HUES48 (cell line): Measurements from ENCODE around the gene SLC31A1.
"Not testable (repeated sequence)": the region's sequence is repeated elsewhere in the genome, so short reads cannot be mapped to it uniquely, and the experiment has no call there.

Source experiments
- H3K27ac ChIP-seq: one replicate; pipeline ENCODE4 v1.7.0; 2013; ENCODE audit warnings: low read depth, low read length, inconsistent platforms
- H3K27me3 ChIP-seq: 2 replicates; pipeline ENCODE4 v1.6.1; 2013; ENCODE audit warnings: mild to moderate bottlenecking, low read length; ENCODE audit not compliant: control insufficient read depth, insufficient read depth
- H3K36me3 ChIP-seq: 2 replicates; pipeline ENCODE4 v1.6.1; 2013; ENCODE audit warnings: low read length; ENCODE audit not compliant: control insufficient read depth, insufficient read depth
- H3K4me1 ChIP-seq: 2 replicates; pipeline ENCODE4 v1.6.1; 2013; ENCODE audit warnings: mild to moderate bottlenecking, low read length; ENCODE audit not compliant: control insufficient read depth, insufficient read depth
- H3K4me3 ChIP-seq: 2 replicates; pipeline ENCODE4 v1.5.1; 2013; ENCODE audit warnings: mild to moderate bottlenecking, low read depth, low read length
- H3K9ac ChIP-seq: 2 replicates; pipeline ENCODE4 v1.6.1; 2013; ENCODE audit warnings: mild to moderate bottlenecking, low read depth, low read length, moderate library complexity
- H3K9me3 ChIP-seq: 2 replicates; pipeline ENCODE4 v1.6.1; 2013; ENCODE audit warnings: low read length; ENCODE audit not compliant: control insufficient read depth, insufficient read depth

The SLC31A1 gene

DNA sequence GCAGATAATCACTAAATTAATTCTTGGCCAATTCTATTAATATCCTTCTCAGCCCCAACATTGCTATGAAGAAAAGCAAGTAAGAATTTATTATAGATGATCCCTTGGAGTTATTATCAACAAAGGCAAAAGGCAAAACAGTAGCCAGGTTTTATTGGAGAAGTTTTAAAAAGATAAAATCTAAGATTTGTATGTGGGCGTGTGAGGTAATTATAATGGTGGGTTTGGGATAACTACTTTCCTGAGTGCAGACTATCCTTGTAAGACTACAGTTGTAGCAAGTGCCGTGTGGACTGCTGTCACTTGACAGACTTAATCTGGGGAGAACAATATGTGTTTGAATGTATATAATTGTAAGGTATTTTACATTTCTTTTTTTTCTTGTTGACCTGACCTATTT lies 23.2 kb downstream of the SLC31A1 start:
- H3K36me3 ChIP-seq, result no peaks in the 10 kb centered on the region
- no peak overlapping the region for H3K27ac ChIP-seq
- H3K4me3 ChIP-seq, result no peak overlapping the region
- peaks cover 4% of the 10 kb centered on the region; the same call in 1 of the 2 replicates for H3K4me1 ChIP-seq
- no peak overlapping the region for H3K9ac ChIP-seq
- no peaks in the 10 kb centered on the region for H3K9me3 ChIP-seq
- H3K27me3 ChIP-seq, result no peaks in the 10 kb centered on the region

DNA sequence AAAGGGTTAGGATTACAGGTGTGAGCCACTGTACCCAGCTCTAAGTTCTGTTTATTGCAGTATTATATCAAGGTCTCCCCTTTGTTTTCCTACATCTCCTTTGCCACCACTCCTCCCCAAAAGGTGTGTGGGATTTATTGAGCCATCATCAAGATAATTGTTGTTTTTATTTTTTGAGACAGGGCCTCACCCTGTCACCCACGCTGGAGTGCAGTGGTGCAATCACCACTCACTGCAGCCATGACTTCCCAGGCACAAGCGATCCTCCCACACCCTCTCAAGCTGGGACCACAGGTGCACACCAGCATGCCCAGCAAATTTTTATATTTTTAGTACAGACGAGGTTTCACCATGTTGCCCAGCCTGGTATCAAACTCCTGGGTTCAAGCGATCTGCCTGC lies 24.6 kb downstream of the SLC31A1 start:
- H3K9me3 ChIP-seq, result no peaks in the 10 kb centered on the region
- H3K36me3 ChIP-seq, result no peaks in the 10 kb centered on the region
- no peak overlapping the region for H3K9ac ChIP-seq
- H3K4me1 ChIP-seq, result peaks cover 4% of the 10 kb centered on the region; the same call in 1 of the 2 replicates
- H3K4me3 ChIP-seq, result no peak overlapping the region
- no peaks in the 10 kb centered on the region for H3K27me3 ChIP-seq
- no peak overlapping the region for H3K27ac ChIP-seq

DNA sequence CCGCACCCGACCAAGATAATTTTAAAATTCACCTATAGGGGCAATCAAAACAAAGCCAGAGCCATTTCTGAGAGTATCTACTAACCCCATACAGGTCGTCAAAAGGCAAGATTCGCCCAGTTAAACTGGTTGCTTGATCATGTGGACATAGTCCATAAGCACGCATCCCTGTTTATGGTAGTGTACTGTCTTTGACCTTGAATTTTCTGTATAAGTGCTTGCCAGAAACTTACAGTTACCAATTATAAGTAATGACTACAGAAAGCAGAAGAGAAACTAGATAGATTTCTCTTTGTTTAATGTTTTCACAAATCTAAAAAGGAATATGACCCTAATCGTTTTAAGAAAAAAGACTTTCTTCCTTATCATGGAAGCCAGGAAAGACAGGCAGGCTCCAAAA lies 25.6 kb downstream of the SLC31A1 start:
- no peaks in the 10 kb centered on the region for H3K36me3 ChIP-seq
- no peak overlapping the region for H3K4me3 ChIP-seq
- no peak overlapping the region for H3K9ac ChIP-seq
- H3K4me1 ChIP-seq, result peaks cover 4% of the 10 kb centered on the region; the same call in 1 of the 2 replicates
- no peaks in the 10 kb centered on the region for H3K9me3 ChIP-seq
- H3K27ac ChIP-seq, result no peak overlapping the region
- H3K27me3 ChIP-seq, result no peaks in the 10 kb centered on the region

DNA sequence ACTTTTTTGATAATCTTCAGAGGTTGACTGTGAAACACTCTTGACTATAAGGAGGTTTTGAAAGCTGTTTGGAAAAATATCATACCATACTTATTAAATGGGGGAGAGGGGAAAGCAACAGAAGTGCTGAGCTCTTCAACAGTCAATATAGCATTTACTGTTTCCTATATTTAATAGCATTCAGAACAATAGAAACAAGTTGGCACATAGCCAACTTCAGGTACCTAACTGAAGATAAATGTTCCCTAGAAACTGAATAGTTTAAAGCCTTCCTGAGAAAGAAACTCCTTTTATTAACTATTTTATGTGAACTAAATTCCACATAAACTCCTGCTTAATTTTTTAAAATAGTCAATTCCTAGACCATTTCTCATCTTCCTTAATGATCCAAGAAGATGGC lies 26.3 kb downstream of the SLC31A1 start:
- no peaks in the 10 kb centered on the region for H3K36me3 ChIP-seq
- H3K9ac ChIP-seq, result no peak overlapping the region
- no peaks in the 10 kb centered on the region for H3K27me3 ChIP-seq
- H3K4me1 ChIP-seq, result peaks cover 4% of the 10 kb centered on the region; the same call in 1 of the 2 replicates
- H3K27ac ChIP-seq, result no peak overlapping the region
- H3K9me3 ChIP-seq, result no peaks in the 10 kb centered on the region
- no peak overlapping the region for H3K4me3 ChIP-seq

DNA sequence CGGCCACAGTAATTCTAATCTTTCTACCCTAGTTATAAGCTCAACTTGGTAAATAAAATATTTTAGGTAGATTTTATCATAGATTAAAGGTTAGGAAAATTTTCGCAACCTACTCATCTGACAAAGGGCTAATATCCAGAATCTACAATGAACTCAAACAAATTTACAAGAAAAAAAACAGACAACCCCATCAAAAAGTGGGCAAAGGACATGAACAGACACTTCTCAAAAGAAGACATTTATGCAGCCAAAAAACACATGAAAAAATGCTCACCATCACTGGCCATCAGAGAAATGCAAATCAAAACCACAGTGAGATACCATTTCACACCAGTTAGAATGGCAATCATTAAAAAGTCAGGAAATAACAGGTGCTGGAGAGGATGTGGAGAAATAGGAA lies 28.3 kb downstream of the SLC31A1 start:
- not testable (repeated sequence) for H3K9ac ChIP-seq, H3K27ac ChIP-seq, H3K4me3 ChIP-seq, H3K36me3 ChIP-seq, H3K27me3 ChIP-seq, H3K4me1 ChIP-seq, H3K9me3 ChIP-seq

DNA sequence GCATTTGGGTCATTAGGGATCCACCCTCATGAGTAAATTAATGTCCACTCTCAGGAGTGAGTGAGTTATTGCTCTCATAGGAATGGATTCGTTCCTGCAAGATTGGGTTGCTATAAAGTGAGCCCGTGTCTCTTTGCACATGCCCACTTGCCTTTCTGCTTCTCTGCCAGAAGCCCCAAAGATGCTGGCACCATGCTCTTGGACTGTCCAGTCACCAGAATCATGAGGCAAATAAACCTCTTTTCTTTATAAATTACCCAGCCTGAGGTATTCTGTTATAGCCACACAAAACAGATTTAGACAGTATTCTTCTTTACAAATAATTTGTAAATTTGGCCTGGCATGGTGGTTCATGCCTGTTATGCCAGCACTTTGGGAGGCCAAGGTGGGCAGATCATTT lies 29.5 kb downstream of the SLC31A1 start:
- no peak overlapping the region for H3K27ac ChIP-seq
- no peak overlapping the region for H3K4me3 ChIP-seq
- no peaks in the 10 kb centered on the region for H3K36me3 ChIP-seq
- no peaks in the 10 kb centered on the region for H3K4me1 ChIP-seq
- H3K27me3 ChIP-seq, result no peaks in the 10 kb centered on the region
- no peaks in the 10 kb centered on the region for H3K9me3 ChIP-seq
- no peak overlapping the region for H3K9ac ChIP-seq

DNA sequence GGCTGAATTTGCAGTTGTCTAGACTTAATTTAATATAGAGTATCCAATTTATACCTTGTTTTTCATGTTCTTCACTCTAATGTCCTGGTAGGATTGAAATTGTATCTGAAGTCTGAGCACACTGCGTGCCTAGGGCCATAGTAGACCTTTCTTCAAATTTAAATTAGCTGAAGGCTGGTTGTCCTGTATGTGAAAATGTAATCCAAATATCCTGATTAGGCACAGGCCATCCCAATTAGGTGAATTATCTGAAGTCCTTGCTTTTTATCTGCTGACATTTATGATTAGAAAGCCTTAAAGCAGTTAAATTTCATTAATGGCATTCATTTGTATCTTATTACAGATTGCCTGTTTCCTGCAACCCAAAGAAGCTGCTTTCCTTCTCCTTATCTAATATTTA lies 33.6 kb downstream of the SLC31A1 start:
- Histone ChIP-seq H3K27me3 (no peaks in the 10 kb centered on the region), H3K27ac (no peak overlapping the region), H3K4me1 (no peaks in the 10 kb centered on the region), H3K9me3 (no peaks in the 10 kb centered on the region), H3K4me3 (no peak overlapping the region), H3K9ac (no peak overlapping the region), H3K36me3 (peaks cover 31% of the 10 kb centered on the region)

DNA sequence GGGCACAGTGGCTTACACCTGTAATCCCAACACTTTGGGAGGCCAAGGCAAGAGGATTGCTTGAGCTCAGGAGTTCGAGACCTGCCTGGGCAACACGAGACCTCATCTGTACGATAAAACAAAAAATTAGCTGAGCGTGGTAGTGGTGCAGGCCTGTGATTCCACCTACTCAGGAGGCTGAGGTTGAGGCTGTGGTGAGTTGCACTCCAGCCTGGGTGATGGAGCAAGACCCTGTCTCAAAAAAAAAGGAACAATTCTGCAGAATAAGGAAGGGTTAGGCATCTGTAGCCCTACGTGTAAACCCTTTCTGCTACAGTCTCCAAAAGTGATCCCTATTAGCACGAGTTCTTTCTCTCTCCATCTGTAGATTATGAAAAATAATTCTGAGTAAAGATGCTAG lies 34.1 kb downstream of the SLC31A1 start:
- no peak overlapping the region for H3K9ac ChIP-seq
- H3K27ac ChIP-seq, result no peak overlapping the region
- no peaks in the 10 kb centered on the region for H3K4me1 ChIP-seq
- peaks cover 36% of the 10 kb centered on the region for H3K36me3 ChIP-seq
- no peaks in the 10 kb centered on the region for H3K9me3 ChIP-seq
- no peak overlapping the region for H3K4me3 ChIP-seq
- H3K27me3 ChIP-seq, result no peaks in the 10 kb centered on the region

DNA sequence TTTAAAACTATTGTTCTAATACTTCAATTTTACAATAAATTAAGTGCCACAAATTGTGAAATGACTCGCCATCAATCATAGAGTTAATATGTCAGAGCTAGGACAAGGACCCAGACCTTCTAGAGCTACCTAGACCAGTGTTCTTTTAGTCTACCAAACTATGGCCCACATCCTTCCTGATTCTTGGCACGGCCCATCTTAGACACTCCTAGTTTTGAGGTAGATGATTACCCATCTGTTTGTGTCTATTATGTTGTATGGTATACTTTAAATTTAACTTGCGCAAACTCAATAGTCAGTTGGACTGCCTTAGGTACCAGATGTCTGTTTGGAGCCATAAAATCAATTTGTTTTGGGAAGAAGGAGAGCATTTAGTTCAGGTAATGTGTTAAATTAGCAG lies 36.5 kb downstream of the SLC31A1 start:
- no peak overlapping the region for H3K4me3 ChIP-seq
- H3K36me3 ChIP-seq, result peaks cover 44% of the 10 kb centered on the region
- no peaks in the 10 kb centered on the region for H3K9me3 ChIP-seq
- no peak overlapping the region for H3K9ac ChIP-seq
- H3K27ac ChIP-seq, result no peak overlapping the region
- H3K4me1 ChIP-seq, result no peaks in the 10 kb centered on the region
- H3K27me3 ChIP-seq, result no peaks in the 10 kb centered on the region

DNA sequence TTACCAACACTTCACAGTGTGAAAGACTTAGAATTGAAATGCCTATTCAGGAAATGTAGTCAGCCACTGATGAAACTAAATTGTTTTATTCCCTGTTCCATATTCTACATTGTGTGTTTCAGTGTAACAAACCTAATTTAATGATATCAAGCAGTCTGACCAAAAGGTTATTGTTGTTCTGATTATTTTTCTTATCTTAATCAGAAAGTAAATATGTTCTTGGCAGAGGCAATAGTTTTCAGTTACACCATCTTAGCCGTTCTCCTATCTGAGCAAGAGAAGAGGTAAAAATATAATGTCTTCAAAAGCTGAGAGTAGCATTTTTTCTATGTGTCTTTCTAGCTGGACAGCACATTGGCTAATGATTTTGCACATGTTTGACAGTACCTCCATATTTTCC lies 36.9 kb downstream of the SLC31A1 start:
- H3K4me1 ChIP-seq, result no peaks in the 10 kb centered on the region
- no peak overlapping the region for H3K27ac ChIP-seq
- no peak overlapping the region for H3K4me3 ChIP-seq
- no peaks in the 10 kb centered on the region for H3K27me3 ChIP-seq
- H3K9ac ChIP-seq, result no peak overlapping the region
- H3K9me3 ChIP-seq, result no peaks in the 10 kb centered on the region
- peaks cover 44% of the 10 kb centered on the region for H3K36me3 ChIP-seq

DNA sequence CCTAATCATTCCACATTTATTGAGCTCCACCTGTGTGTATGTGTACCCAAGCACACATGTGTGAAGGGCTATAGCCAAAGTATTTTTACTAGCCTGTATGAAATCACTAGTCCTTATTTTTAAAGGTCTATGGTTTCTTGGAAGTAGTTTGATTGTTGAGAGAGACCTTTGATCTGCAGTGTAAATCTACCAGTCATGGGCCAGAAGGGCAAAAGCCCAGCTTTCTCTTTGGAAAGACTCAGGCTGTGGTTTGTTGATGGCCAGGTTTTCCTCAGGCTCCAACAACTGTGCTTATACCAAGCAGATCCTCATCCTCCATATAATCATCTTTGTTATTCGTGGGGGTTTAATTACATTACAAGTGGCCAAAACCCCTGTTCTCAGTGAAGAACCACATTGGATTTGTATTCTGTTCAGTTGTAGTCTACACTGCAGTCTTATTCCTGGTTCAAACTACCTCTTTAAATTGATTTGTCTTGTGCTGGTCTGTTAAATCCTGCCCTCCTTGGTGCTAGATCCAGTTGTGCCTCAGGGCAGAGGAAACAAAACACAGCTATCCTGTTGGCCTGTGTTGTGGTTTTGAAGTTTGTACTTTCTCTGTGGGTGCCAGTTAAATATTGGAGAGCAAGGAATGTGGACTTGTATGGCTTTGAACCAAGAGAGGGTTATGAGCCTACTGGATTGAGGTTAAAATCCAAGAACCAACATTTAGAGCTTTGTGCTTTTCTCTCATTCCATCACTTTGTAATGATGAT lies 40.8 kb downstream of the SLC31A1 start:
- Histone ChIP-seq H3K9me3 (no peaks in the 10 kb centered on the region), H3K27ac (no peak overlapping the region), H3K4me1 (no peaks in the 10 kb centered on the region), H3K27me3 (no peaks in the 10 kb centered on the region), H3K9ac (no peak overlapping the region), H3K4me3 (no peak overlapping the region), H3K36me3 (peaks cover 40% of the 10 kb centered on the region)
